Measurements from ENCODE around the gene NUFIP2.

DNA sequence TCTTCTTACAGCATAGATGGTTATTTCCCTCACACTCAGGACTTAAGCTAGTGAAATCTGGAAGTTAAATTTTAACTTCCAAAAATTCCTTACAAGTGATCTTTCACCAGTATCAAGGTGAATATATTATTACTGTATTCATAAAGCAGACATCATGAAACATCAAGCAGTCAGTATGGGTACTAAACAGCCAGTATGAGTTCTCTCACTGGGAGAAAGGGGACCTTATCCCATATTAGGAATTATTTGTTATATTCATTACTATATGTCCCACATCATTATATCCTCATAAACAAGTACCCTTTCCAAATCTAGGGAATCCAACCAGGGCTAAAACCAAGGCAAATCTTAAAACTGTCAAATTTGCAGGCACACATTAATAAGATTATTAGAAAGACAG lies 15.3 kb downstream of the NUFIP2 start:
- TF ChIP-seq, protein P1, sequence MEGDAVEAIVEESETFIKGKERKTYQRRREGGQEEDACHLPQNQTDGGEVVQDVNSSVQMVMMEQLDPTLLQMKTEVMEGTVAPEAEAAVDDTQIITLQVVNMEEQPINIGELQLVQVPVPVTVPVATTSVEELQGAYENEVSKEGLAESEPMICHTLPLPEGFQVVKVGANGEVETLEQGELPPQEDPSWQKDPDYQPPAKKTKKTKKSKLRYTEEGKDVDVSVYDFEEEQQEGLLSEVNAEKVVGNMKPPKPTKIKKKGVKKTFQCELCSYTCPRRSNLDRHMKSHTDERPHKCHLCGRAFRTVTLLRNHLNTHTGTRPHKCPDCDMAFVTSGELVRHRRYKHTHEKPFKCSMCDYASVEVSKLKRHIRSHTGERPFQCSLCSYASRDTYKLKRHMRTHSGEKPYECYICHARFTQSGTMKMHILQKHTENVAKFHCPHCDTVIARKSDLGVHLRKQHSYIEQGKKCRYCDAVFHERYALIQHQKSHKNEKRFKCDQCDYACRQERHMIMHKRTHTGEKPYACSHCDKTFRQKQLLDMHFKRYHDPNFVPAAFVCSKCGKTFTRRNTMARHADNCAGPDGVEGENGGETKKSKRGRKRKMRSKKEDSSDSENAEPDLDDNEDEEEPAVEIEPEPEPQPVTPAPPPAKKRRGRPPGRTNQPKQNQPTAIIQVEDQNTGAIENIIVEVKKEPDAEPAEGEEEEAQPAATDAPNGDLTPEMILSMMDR (IDR thresholded peaks at IDR 0.05) = no peak
- no peak for TF ChIP-seq POLR2A (IDR thresholded peaks at IDR 0.05)

Measured in transverse colon (tissue), 3 donors.